ENCODE measurements around the gene PSMB10. TPM values are rescaled to one million over a fixed set of nuclear protein-coding genes. Genes with fewer than 3 reads are reported as not detected.

Gene PSMB10
- total and polyA plus RNA-seq, 2 donors (not counting 3 experiments of a cell fraction or from before 2014, with no cell fraction given) = 40.8 to 54.7 TPM

GRCh38 chr16:67919622-67920221 is 16.9 kb downstream of the PSMB10 start:
- no peaks in the 10 kb centered on the region for H3K79me2 ChIP-seq (ENCODE audit: control insufficient read depth, insufficient read depth, low read length)
- ChIA-PET POLR2A (no interaction called here), CTCF (interaction anchor here (0.6 to 1.7 kb wide), 4 partner anchors 33 to 121 kb away, joined by 3 to 9 read pairs (median 3); no protein-coding TSS in a partner anchor)
- no peak overlapping the region for H3K4me2 ChIP-seq (ENCODE audit: insufficient read depth, low read length)
- H2AFZ ChIP-seq (ENCODE audit: low read depth, low read length) = no peak overlapping the region
- no peak overlapping the region for H3K9ac ChIP-seq (replicated peaks; ENCODE audit: extremely low read depth, insufficient read depth, low read length)
- peaks cover 0 to 20% of the 10 kb centered on the region in 2 experiments for H3K36me3 ChIP-seq (ENCODE audit: control insufficient read depth in 2 of 2, extremely low read depth in 1 of 2, insufficient read depth in 2 of 2, low read length in 2 of 2)
- no peaks in the 10 kb centered on the region for H3K9me3 ChIP-seq (replicated peaks; ENCODE audit: control insufficient read depth, insufficient read depth, low read length)
- H4K20me1 ChIP-seq (replicated peaks; ENCODE audit: control insufficient read depth, extremely low read depth, insufficient read depth, low read length) = no peaks in the 10 kb centered on the region
- no TSS peak for BruUV-seq (replicated peaks)
- dilution Hi-C loops (cut with MboI; ENCODE audit: extremely low pct_ligation_motif_present, low sequenced_read_pairs) = loop anchor here (25.0 kb wide), 1 partner anchor 232 kb away; no protein-coding TSS in a partner anchor
- H3K27me3 ChIP-seq (ENCODE audit: control insufficient read depth in 2 of 2, insufficient read depth in 2 of 2, low read length in 2 of 2) = no peaks in the 10 kb centered on the region
- TF ChIP-seq FOS (IDR thresholded peaks at IDR 0.05; ENCODE audit: borderline replicate concordance, insufficient read depth, low read length) (no peak), GATA2 (IDR thresholded peaks at IDR 0.05; ENCODE audit: insufficient read depth, insufficient read length, low read depth, low read length) (no peak), MAX (IDR thresholded peaks at IDR 0.05; ENCODE audit: insufficient read depth, insufficient read length) (no peak), MYC (IDR thresholded peaks at IDR 0.05; ENCODE audit: low read depth, low read length) (no peak), POLR2A (IDR thresholded peaks at IDR 0.05; ENCODE audit: low read depth, low read length) (no peak), CTCF (IDR thresholded peaks at IDR 0.05; ENCODE audit: extremely low read depth in 1 of 2, insufficient read depth in 1 of 2, low read depth in 1 of 2, low read length in 2 of 2) (no peak), EZH2 (IDR thresholded peaks at IDR 0.05; ENCODE audit: borderline replicate concordance, low read depth, low read length, severe bottlenecking) (no peak), JUN (IDR thresholded peaks at IDR 0.05; ENCODE audit: borderline replicate concordance, insufficient read depth, insufficient read length, low read depth) (no peak)
- H3K9me1 ChIP-seq (replicated peaks; ENCODE audit: control insufficient read depth, extremely low read depth, insufficient read depth, low read length) = no peaks in the 10 kb centered on the region
- FAIRE-seq (no peak), DNase-seq (ENCODE audit: low read depth, low spot score) (no peak)
- intact Hi-C loops (cut with micrococcal nuclease) = loop anchor here (10.0 kb wide), 1 partner anchor 395 kb away; the partner anchor contains the start of gene RIPOR1
- no peaks in the 10 kb centered on the region for H3K4me1 ChIP-seq (ENCODE audit: control insufficient read depth, extremely low read depth, insufficient read depth, low read length)
- H3K27ac ChIP-seq (ENCODE audit: insufficient read depth, low read depth, low read length) = no peak overlapping the region
- H3K4me3 ChIP-seq (replicated peaks in 1 of 3; ENCODE audit: insufficient read depth in 1 of 3, low read depth in 1 of 3, low read length in 3 of 3) = no peak overlapping the region

Data from endothelial cell of umbilical vein (primary cell).